Astrocyte of the spinal cord (primary cell): ENCODE data around the gene XYLT2.
"Not testable (repeated sequence)": the region's sequence is repeated elsewhere in the genome, so short reads cannot be mapped to it uniquely, and the experiment has no call there.

Experiments
- DNase-seq: peaks from one replicate; pipeline ENCODE4 v3.0.0; 2011; ENCODE audit warnings: low read depth, low spot score
- H3K4me3 ChIP-seq: 2 replicates; pipeline ENCODE4 v1.5.1; 2011; ENCODE audit warnings: low read depth, mild to moderate bottlenecking, low read length, moderate library complexity
- in situ Hi-C: cut with HindIII; loops from 2 replicates; pipeline ENCODE4 v1.10.0; 2017; ENCODE audit warnings: low sequenced_read_pairs
- TF ChIP-seq, protein P1 (sequence below): IDR thresholded peaks from 2 replicates; pipeline ENCODE4 v1.5.1; 2012; ENCODE audit warnings: low read depth, mild to moderate bottlenecking, low read length, inconsistent platforms

XYLT2 gene

DNA sequence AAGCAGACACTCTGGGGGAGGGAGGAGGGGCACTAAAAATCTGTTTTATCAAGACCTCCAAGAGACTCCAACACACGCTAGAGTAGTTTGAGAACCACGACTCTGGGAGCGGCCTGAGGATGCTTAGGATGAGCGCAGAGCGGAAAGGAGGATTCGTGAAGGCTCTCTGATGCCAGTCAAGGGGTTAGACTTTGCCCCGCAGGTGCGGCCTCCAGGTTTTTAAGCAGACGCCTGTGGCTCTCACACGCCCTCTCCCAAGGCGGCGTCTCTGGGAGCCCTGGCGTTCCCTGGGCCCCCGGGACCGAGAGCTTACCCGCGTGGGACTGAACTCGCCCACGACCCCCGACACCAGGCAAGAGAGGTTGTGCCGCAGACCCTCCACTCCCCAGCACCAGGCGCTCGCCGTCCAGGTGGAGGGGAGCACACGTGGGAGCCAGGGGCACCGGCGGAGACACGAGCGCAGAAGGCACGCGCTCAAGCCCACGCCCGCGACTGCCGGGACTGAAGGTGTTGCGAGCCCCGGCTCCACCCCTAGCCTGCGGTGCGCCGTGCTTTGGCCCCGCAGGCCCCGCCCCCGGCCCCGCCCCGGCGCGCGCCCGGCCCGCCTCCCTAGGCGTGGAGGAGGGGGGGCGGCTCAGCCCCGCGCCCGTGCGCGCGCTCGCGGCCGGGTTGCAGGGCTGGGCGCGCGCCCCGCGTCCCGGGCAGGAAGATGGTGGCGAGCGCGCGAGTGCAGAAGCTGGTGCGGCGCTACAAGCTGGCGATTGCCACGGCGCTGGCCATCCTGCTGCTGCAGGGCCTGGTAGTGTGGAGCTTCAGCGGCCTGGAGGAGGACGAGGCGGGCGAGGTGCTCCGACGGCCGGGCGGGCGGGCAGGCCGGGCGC lies at the start of gene XYLT2:
XYLT2 (plus strand) TSS at position 695 of the 881 bp plus-strand sequence; CDS start at position 710, 15 bp downstream.
- in situ Hi-C loops = no loop called here
- peak; percentile 74 for DNase-seq
- peak within 1 kb of the TSS; percentile 74 for H3K4me3 ChIP-seq
- TF ChIP-seq, protein P1, sequence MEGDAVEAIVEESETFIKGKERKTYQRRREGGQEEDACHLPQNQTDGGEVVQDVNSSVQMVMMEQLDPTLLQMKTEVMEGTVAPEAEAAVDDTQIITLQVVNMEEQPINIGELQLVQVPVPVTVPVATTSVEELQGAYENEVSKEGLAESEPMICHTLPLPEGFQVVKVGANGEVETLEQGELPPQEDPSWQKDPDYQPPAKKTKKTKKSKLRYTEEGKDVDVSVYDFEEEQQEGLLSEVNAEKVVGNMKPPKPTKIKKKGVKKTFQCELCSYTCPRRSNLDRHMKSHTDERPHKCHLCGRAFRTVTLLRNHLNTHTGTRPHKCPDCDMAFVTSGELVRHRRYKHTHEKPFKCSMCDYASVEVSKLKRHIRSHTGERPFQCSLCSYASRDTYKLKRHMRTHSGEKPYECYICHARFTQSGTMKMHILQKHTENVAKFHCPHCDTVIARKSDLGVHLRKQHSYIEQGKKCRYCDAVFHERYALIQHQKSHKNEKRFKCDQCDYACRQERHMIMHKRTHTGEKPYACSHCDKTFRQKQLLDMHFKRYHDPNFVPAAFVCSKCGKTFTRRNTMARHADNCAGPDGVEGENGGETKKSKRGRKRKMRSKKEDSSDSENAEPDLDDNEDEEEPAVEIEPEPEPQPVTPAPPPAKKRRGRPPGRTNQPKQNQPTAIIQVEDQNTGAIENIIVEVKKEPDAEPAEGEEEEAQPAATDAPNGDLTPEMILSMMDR = no peak

DNA sequence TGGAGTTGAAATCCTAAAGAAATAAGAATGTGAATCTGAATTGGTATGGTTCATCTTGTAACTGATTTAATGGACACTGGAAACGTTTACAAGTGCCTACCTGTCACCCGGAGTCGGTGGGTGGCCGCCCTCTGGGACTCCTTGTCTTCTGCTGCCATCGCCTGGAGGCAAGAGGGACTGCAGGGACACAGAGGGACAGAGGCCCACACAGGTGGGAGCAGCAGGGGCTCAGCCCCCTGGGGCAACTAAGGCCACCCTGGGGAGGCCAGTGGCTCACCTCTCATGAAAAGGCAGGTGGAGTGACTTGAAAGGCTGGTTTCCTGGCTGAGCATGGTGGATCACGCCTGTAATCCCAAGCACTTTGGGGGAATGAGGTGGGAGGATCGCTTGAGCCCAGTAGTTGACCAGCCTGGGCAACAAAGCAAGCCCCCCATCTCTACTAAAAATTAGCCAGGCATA lies 48.5 kb upstream of the XYLT2 start:
- no peak overlapping the region for H3K4me3 ChIP-seq
- in situ Hi-C loops = no loop called here
- TF ChIP-seq, protein P1 = peak; percentile 86

DNA sequence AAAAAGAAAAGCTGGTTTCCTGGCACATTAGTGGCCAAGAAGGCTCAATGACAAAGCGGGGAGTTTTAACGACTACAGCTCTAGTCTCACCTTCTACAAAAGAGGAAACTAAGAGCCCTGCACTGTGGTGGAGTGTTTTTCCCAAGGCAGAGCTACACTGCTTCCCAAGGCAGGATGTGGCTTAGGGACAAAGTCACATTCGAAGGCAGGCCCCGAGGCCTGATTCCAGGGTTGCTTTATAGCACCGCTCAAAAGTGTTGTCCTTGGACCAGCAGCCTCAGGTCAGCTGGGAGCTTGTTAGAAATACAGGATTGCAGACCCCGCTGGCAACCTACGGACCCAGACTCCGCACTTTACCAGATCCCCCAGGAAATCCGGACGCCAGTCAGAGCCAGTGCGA lies 47.9 kb upstream of the XYLT2 start:
- TF ChIP-seq, protein P1 = no peak
- in situ Hi-C loops = no loop called here
- DNase-seq = no peak
- H3K4me3 ChIP-seq = no peak overlapping the region

More for the DNA sequence above, 48.5 kb upstream of the XYLT2 start:
- DNase-seq = peak; percentile 63

DNA sequence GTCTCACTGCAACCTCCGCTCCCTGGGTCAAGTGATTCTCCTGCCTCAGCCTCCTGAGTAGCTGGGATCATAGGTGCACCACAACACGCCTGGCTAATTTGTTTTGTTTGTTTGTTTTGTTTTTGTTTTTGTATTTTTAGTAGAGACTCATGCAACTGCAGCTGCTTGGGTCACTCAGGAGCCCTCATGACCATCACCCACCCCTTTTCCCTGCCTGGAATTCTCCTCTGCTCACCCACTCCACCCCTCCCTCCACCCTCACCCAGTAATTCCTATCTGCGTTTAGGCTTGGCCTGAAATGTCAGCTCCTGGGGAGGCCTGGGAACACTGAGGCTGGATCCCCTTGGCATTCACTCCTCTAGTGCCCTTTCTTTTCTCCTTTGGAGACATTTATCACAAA lies 46.1 kb upstream of the XYLT2 start:
- in situ Hi-C loops = no loop called here
- DNase-seq = no peak
- TF ChIP-seq, protein P1 = no peak
- no peak overlapping the region for H3K4me3 ChIP-seq

DNA sequence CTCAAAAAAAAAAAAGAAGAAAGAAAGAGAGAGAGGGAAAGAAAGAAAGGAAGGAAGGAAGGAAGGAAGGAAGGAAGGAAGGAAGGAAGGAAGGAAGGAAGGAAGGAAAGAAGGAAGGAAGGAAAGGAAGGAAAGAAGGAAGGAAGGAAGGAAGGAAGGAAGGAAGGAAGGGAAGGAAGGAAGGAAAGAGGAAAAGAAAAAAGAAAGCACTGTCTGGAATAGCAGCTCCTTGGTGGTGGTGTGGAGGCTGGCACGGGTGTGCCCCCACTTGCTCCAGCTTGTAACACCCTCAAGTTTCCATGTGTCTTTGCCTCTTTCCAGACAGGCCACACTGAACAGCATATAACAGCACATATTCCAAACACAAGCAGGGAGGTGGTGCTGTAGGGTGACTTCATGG lies 45.1 kb upstream of the XYLT2 start:
- in situ Hi-C loops, DNase-seq, H3K4me3 ChIP-seq: not testable (repeated sequence)

DNA sequence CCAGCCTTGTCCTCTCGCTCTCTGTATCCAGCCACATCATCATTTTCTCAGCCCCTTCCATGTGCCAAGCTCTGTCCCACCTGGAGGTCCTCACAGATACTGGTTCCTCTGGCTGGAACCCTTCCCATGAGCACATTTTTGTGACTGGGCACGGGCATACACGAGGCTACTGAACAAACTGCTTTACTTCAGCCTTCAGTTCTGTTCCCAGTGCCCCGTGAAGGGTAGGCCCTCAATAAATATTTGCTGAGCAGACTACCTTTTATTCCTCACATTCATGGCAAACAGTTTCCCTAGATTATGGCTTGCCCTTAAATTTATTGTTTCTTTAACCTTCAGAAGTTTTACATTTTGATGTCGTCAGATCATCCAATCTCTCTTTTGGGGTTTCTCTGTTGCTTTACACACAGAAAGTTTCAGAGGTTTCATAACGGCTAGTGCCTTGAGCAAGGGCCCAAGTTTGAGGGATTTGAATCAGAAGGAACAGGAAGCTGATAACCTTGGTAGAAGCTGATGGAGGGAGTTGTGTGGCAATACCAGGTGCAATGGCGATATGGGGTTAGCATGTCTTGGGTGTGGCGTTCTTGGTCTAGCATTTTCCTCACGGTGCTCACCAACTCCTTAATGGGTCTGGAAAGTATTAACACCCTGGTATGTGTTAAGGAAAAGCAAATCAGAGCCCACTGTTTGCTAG lies 43.9 kb upstream of the XYLT2 start:
- H3K4me3 ChIP-seq = no peak overlapping the region
- DNase-seq = no peak
- in situ Hi-C loops = no loop called here
- TF ChIP-seq, protein P1 = no peak

DNA sequence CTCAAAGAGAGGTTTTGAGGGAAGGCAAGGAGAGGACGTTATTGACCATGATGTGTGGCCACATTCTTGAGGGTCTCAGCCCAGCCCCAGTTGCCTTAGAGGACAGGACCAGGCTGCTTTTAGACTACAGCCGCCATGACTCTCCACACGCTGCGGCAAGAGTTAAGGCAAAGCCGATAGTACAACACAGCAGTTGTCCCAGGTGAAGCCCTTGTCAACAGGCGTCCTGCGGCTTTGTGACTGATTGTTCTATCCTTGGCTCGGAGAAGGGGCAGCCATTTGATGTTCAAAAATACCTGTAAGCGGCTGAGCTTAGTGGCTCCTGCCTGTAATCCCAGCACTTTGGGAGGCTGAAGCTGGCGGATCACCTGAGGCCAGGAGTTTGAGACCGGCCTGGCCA lies 42.9 kb upstream of the XYLT2 start:
- H3K4me3 ChIP-seq = no peak overlapping the region
- in situ Hi-C loops = no loop called here
- no peak for DNase-seq
- TF ChIP-seq, protein P1 = no peak
